Measurements from ENCODE around the gene TNS3.

- TF ChIP-seq EP300 (IDR thresholded peaks at IDR 0.05; ENCODE audit: low read length) (no peak), HES1 (IDR thresholded peaks at IDR 0.05; ENCODE audit: low read depth) (no peak), USF1 (CRISPR knock-in tag; IDR thresholded peaks at IDR 0.05) (no peak), NFIC (IDR thresholded peaks at IDR 0.05) (no peak), ELF4 (CRISPR knock-in tag; IDR thresholded peaks at IDR 0.05) (no peak), POLR2A (conservative IDR thresholded peaks at IDR 0.05) (no peak), ETV6 (IDR thresholded peaks at IDR 0.05; ENCODE audit: borderline replicate concordance in 1 of 2, low read depth in 2 of 2, low read length in 1 of 2) (no peak), ETV6 (CRISPR knock-in tag; IDR thresholded peaks at IDR 0.05; ENCODE audit: borderline replicate concordance) (no peak), JUND (IDR thresholded peaks at IDR 0.05; ENCODE audit: borderline replicate concordance, low read depth, low read length) (no peak), JUND (tag; IDR thresholded peaks at IDR 0.05; ENCODE audit: borderline replicate concordance, low read depth, low read length) (no peak), GTF2F1 (IDR thresholded peaks at IDR 0.05; ENCODE audit: low read depth, low read length) (no peak), CHD1 (IDR thresholded peaks at IDR 0.05; ENCODE audit: low read length) (no peak), TCF7L2 (IDR thresholded peaks at IDR 0.05; ENCODE audit: low read depth, low read length) (no peak), GABPB2 (CRISPR knock-in tag; conservative IDR thresholded peaks at IDR 0.05) (no peak), RBM39 (optimal IDR thresholded peaks at IDR 0.05; ENCODE audit: low read depth, low read length) (no peak)
- TF ChIP-seq, protein P1, sequence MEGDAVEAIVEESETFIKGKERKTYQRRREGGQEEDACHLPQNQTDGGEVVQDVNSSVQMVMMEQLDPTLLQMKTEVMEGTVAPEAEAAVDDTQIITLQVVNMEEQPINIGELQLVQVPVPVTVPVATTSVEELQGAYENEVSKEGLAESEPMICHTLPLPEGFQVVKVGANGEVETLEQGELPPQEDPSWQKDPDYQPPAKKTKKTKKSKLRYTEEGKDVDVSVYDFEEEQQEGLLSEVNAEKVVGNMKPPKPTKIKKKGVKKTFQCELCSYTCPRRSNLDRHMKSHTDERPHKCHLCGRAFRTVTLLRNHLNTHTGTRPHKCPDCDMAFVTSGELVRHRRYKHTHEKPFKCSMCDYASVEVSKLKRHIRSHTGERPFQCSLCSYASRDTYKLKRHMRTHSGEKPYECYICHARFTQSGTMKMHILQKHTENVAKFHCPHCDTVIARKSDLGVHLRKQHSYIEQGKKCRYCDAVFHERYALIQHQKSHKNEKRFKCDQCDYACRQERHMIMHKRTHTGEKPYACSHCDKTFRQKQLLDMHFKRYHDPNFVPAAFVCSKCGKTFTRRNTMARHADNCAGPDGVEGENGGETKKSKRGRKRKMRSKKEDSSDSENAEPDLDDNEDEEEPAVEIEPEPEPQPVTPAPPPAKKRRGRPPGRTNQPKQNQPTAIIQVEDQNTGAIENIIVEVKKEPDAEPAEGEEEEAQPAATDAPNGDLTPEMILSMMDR (IDR thresholded peaks at IDR 0.05 in 2 of 3, conservative IDR thresholded peaks at IDR 0.05 in 1 of 3; ENCODE audit: insufficient read depth in 2 of 3, low read depth in 1 of 3, low read length in 3 of 3): no peak
Measured at GRCh38 chr7:47338026-47338425, 243.9 kb downstream of the TNS3 start.
